Esophagus squamous epithelium (tissue), 5 donors: Measurements from ENCODE around the gene PREX1. TPM values are rescaled to one million over a fixed set of nuclear protein-coding genes. Genes with fewer than 3 reads are reported as not detected.

Experiments
- DNase-seq: peaks from one replicate; lab custom pipeline; 2025; lab: John Stamatoyannopoulos, UW
- H3K27ac ChIP-seq, 4 donors: fragments of 200-600 bp; sonication (generic); one replicate each; pipeline ENCODE4 v1.5.1; 2016 to 2019; ENCODE audit warnings: mild to moderate bottlenecking in 1 of 4
- H3K27me3 ChIP-seq, 4 donors: fragments of 200-600 bp; sonication (generic); 1 replicate in 3 of 4; 2 replicates in 1 of 4; pipeline versions ENCODE4 v1.5.1 to v1.6.0; 2017 to 2021; ENCODE audit warnings: antibody characterized with exemption in 1 of 4
- H3K36me3 ChIP-seq, 3 donors: fragments of 200-600 bp; sonication (generic); one replicate each; pipeline ENCODE4 v1.5.1; 2016 to 2019
- H3K4me1 ChIP-seq, 3 donors: fragments of 200-600 bp; sonication (generic); one replicate each; pipeline ENCODE4 v1.5.1; 2017 to 2019
- H3K4me3 ChIP-seq, 4 donors: fragments of 200-600 bp; sonication (generic); 1 replicate in 3 of 4; 2 replicates in 1 of 4; pipeline ENCODE4 v1.5.1; 2016 to 2019; ENCODE audit warnings: mild to moderate bottlenecking in 2 of 4, moderate library complexity in 1 of 4
- H3K9me3 ChIP-seq, 3 donors: fragments of 200-600 bp; sonication (generic); one replicate each; pipeline ENCODE4 v1.5.1; 2016 to 2019
- POLR2A ChIP-seq, 4 donors: fragments of 450-650 bp; IDR thresholded peaks; one replicate each; pipeline ENCODE4 v1.6.1; 2017; ENCODE audit warnings: antibody characterized with exemption in 4 of 4, mild to moderate bottlenecking in 4 of 4, moderate library complexity in 3 of 4
- WGBS, 2 donors: methylation state at CpG; one replicate each; pipeline ENCODE4 v1.1.5; 2018; 5-methylcytosine and 5-hydroxymethylcytosine counted together
- intact Hi-C: fragments of 100-400 bp; cut with DNase I; formaldehyde crosslinking; loops from one replicate; pipeline ENCODE4 v1.15.0; 2022
- total RNA-seq, 4 donors: library from RNA; depleted of rRNA; stranded (reverse); fragments of >200 nt; gene quantifications; one replicate each; pipeline ENCODE4 v1.1.0, GENCODE V29; 2016
- TF ChIP-seq, protein P1 (sequence below), 6 experiments: fragments of 450-650 bp in 4 of 6; fragments of 200-600 bp in 2 of 6; sonication (generic) in 2 of 6; IDR thresholded peaks; one replicate each; pipeline ENCODE4 v1.5.1; 2016 to 2019; ENCODE audit warnings: antibody characterized with exemption in 6 of 6, mild to moderate bottlenecking in 4 of 6, moderate library complexity in 4 of 6
- donor health status: DM: yes; HTN: yes; CAD: no.

Gene PREX1
- total RNA-seq, 4 donors from 2014 or later = 4.9 to 25.9 (median 8.9) TPM

- H3K27me3 ChIP-seq = no peaks in the 10 kb centered on the region
- H3K9me3 ChIP-seq = no peaks in the 10 kb centered on the region
- WGBS, 2 donors = 78 to 94% methylated on average over 3 of the region's 3 CpGs
- no peak overlapping the region for H3K27ac ChIP-seq
- H3K4me3 ChIP-seq = no peak overlapping the region
- H3K36me3 ChIP-seq = peaks cover 0 to 13% (median 0%) of the 10 kb centered on the region in 3 donors
- intact Hi-C loops = no loop called here
- peaks cover 0 to 25% (median 0%) of the 10 kb centered on the region in 3 donors for H3K4me1 ChIP-seq
- DNase-seq = no peak
- TF ChIP-seq, protein P1, sequence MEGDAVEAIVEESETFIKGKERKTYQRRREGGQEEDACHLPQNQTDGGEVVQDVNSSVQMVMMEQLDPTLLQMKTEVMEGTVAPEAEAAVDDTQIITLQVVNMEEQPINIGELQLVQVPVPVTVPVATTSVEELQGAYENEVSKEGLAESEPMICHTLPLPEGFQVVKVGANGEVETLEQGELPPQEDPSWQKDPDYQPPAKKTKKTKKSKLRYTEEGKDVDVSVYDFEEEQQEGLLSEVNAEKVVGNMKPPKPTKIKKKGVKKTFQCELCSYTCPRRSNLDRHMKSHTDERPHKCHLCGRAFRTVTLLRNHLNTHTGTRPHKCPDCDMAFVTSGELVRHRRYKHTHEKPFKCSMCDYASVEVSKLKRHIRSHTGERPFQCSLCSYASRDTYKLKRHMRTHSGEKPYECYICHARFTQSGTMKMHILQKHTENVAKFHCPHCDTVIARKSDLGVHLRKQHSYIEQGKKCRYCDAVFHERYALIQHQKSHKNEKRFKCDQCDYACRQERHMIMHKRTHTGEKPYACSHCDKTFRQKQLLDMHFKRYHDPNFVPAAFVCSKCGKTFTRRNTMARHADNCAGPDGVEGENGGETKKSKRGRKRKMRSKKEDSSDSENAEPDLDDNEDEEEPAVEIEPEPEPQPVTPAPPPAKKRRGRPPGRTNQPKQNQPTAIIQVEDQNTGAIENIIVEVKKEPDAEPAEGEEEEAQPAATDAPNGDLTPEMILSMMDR (IDR thresholded peaks at IDR 0.05) = no peak
- no peak for TF ChIP-seq POLR2A (IDR thresholded peaks at IDR 0.05)
These were observed 156.7 kb downstream of the PREX1 start for GRCh38 chr20:48671141-48671540.

GRCh38 chr20:48669946-48670605 is 157.7 kb downstream of the PREX1 start:
- Histone ChIP-seq H3K9me3 (no peaks in the 10 kb centered on the region), H3K36me3 (peaks cover 0 to 6% (median 0%) of the 10 kb centered on the region in 3 donors), H3K27me3 (no peaks in the 10 kb centered on the region), H3K27ac (no peak overlapping the region), H3K4me1 (peaks cover 0 to 25% (median 0%) of the 10 kb centered on the region in 3 donors), H3K4me3 (no peak overlapping the region)
- TF ChIP-seq, protein P1 (IDR thresholded peaks at IDR 0.05) = no peak
- TF ChIP-seq POLR2A (IDR thresholded peaks at IDR 0.05) = no peak
- DNase-seq = no peak
- intact Hi-C loops = no loop called here
- WGBS, 2 donors = 63 to 75% methylated on average over 7 of the region's 11 CpGs

DNA sequence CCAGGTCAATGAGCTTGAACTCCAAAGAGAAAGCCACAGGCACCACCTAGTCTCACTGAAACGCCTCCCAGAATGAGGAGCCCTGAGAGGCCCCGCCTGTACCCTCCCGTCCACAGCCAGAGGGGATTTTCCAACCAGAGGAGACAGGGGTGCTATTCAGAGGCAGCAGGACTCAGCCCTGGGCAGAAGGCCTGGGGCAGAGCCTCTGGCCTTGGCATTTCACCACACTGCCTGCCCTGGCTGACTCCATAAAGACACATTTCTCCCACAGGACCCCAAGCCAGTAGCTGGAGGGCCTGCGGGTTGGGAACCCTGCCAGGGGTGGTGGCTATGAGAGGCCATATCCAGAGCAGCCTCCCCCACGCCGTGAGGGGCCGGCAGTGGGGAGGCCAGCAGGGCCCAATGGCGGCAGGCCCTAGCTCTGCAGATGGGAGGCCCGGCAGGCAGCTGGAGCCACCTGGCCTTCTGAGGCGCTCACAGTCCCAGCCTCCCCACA is 159.3 kb downstream of the PREX1 start:
- intact Hi-C loops = no loop called here
- no peak for DNase-seq
- H3K4me3 ChIP-seq = no peak overlapping the region
- H3K27ac ChIP-seq = peak overlapping the region in 1 of 4 donors; percentile 29
- no peaks in the 10 kb centered on the region for H3K27me3 ChIP-seq
- no peaks in the 10 kb centered on the region for H3K36me3 ChIP-seq
- TF ChIP-seq, protein P1 (IDR thresholded peaks at IDR 0.05) = no peak
- TF ChIP-seq POLR2A (IDR thresholded peaks at IDR 0.05) = no peak
- H3K4me1 ChIP-seq = peaks cover 0 to 25% (median 0%) of the 10 kb centered on the region in 3 donors
- 64 to 92% methylated on average over 2 of the region's 10 CpGs for WGBS, 2 donors
- H3K9me3 ChIP-seq = no peaks in the 10 kb centered on the region

DNA sequence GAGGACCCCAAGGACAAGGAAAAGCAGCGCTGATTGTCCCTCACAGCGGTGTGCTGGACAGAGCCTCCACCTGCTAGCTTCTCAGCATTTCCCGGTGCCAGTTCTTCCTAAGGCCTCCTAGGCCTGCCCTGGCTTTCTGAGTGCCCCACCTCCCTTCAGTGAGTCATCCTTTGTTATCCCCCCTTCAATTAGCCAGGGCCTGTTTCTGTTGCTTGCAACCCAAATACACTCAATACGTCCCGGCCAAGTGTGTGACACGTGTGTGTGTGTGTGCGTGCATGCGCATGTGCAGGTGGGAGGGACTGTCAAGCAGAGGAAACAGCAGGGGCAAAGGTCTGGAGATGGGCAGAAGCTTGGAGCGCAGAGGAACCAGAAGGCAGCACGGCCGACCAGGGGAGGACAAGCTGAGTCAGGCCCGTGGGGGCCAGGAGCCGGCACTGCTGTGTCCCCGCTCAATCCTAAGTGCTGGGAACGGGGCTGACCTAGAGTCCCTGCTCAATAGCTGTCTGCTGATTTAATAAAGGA is 159.8 kb downstream of the PREX1 start:
- DNase-seq = no peak
- H3K4me1 ChIP-seq = peaks cover 0 to 25% (median 0%) of the 10 kb centered on the region in 3 donors
- WGBS, 2 donors = 55 to 60% methylated on average over 7 to 11 of the region's 15 CpGs
- H3K4me3 ChIP-seq = no peak overlapping the region
- H3K27ac ChIP-seq = peak overlapping the region in 1 of 4 donors; percentile 29
- no peaks in the 10 kb centered on the region for H3K9me3 ChIP-seq
- TF ChIP-seq, protein P1 (IDR thresholded peaks at IDR 0.05) = no peak
- no peak for TF ChIP-seq POLR2A (IDR thresholded peaks at IDR 0.05)
- intact Hi-C loops = no loop called here
- H3K36me3 ChIP-seq = no peaks in the 10 kb centered on the region
- H3K27me3 ChIP-seq = no peaks in the 10 kb centered on the region

DNA sequence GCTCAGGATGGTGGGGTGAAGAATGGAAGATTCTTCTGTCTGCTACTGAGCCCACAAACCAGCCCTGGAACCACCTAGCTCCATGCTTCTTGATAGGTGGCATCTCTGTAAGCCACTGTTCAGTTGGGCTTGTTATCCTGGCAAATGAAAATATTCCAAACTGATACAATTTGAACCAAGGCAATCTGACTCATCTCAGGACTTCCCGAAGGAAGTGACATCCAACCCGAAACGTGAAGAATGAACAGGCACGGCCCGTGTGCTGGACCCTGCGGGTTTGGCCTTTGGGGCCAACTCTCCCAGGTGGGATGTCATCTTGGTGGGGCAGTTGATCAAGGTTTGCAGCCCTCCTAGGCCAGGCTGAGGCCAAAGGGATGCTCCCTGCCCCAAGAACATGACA is 160.3 kb downstream of the PREX1 start:
- peaks cover 0 to 25% (median 0%) of the 10 kb centered on the region in 3 donors for H3K4me1 ChIP-seq
- TF ChIP-seq, protein P1 (IDR thresholded peaks at IDR 0.05) = no peak
- TF ChIP-seq POLR2A (IDR thresholded peaks at IDR 0.05) = no peak
- H3K27ac ChIP-seq = no peak overlapping the region
- no peak overlapping the region for H3K4me3 ChIP-seq
- intact Hi-C loops = no loop called here
- DNase-seq = no peak
- no peaks in the 10 kb centered on the region for H3K36me3 ChIP-seq
- 60 to 78% methylated on average over 1 to 6 of the region's 6 CpGs for WGBS, 2 donors
- H3K9me3 ChIP-seq = no peaks in the 10 kb centered on the region
- H3K27me3 ChIP-seq = no peaks in the 10 kb centered on the region
